Fibroblast of villous mesenchyme (primary cell): Measurements from ENCODE around the gene SLCO1B3. TPM values are rescaled to one million over a fixed set of nuclear protein-coding genes. Genes with fewer than 3 reads are reported as not detected.

ENCODE experiments used
- DNase-seq: peaks from one replicate; pipeline ENCODE4 v3.0.0-alpha.2; 2010; ENCODE audit warnings: low read depth
- H3K4me3 ChIP-seq: 2 replicates; pipeline ENCODE4 v1.5.1; 2011; ENCODE audit warnings: low read depth, mild to moderate bottlenecking, low read length
- small RNA-seq: library from RNA; depleted of rRNA; stranded (forward); fragments of <200 nt; gene quantifications from one replicate; pipeline ENCODE3, GENCODE V24; 2012
- total RNA-seq: library from RNA; depleted of rRNA; stranded (reverse); fragments of >200 nt; gene quantifications from 2 replicates; pipeline ENCODE4 v1.2.3, GENCODE V29; 2012
- TF ChIP-seq, protein P1 (sequence below): IDR thresholded peaks from 2 replicates; pipeline ENCODE4 v1.5.1; 2012; ENCODE audit warnings: low read depth, mild to moderate bottlenecking, low read length; ENCODE audit not compliant: insufficient read depth

The SLCO1B3 gene
- total RNA-seq, 1 donor, result not detected

DNA sequence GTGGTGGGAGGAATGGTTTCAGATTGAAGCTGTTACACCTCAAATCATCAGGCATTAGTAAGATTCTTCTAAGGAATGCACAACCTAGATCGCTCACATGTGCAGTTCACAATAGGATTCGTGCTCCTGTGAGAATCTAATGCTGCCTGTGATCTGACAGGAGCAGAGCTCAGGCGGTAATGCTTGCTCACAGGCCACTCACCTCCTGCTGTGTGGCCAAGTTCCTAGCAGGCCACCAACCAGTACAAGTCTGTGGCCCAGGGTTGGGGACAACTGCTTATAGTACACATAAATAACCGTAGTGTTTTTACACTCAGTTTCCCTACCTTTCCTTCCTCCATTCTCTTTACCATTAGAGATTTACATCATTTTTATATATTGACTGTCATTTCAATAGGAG lies 121.4 kb downstream of the SLCO1B3 start:
- no peak overlapping the region for H3K4me3 ChIP-seq
- TF ChIP-seq, protein P1, sequence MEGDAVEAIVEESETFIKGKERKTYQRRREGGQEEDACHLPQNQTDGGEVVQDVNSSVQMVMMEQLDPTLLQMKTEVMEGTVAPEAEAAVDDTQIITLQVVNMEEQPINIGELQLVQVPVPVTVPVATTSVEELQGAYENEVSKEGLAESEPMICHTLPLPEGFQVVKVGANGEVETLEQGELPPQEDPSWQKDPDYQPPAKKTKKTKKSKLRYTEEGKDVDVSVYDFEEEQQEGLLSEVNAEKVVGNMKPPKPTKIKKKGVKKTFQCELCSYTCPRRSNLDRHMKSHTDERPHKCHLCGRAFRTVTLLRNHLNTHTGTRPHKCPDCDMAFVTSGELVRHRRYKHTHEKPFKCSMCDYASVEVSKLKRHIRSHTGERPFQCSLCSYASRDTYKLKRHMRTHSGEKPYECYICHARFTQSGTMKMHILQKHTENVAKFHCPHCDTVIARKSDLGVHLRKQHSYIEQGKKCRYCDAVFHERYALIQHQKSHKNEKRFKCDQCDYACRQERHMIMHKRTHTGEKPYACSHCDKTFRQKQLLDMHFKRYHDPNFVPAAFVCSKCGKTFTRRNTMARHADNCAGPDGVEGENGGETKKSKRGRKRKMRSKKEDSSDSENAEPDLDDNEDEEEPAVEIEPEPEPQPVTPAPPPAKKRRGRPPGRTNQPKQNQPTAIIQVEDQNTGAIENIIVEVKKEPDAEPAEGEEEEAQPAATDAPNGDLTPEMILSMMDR, result no peak
- no peak for DNase-seq

DNA sequence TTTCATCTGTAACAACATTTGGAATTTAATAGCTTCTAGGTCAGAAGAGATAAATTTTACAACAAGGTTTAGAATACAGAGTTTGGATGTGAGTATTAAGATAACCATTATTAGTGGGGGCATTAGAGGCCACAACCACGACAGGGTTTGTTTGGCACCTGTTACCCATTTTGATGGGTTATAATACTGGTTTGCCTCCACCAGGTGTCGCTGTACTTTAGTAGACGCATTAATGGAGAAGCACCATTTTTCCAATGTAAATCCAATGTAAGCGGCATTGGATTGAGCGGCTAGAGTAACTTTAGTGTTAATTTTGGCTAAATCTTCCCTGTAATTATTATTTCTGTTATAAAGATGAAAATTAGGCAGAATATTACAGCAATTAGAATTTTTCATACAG lies 136.2 kb downstream of the SLCO1B3 start:
- TF ChIP-seq, protein P1, result peak; percentile 13
- DNase-seq, result no peak

DNA sequence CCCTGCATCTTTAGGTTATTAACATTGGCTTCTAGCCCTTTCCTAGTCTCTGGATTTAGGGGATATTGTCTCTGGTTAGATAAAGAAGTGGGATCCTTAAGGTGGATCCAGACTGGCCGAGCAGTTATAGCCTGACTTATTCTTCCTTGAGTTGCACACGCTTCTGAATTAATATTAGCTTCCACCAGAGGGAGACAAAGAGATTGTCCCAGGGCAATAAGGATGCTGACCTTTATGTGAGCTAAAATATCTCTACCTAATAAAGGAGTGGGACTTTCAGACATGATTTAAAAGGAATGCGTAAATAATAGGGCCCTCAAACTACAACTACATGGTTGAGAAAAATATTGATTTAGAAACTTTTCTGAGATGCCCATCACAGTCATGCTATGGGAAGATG lies 139.7 kb downstream of the SLCO1B3 start:
- no peak overlapping the region for H3K4me3 ChIP-seq
- DNase-seq, result peak; percentile 2
- TF ChIP-seq, protein P1, result peak; percentile 26

More for the DNA sequence above, 136.2 kb downstream of the SLCO1B3 start:
- H3K4me3 ChIP-seq, result no peak overlapping the region

DNA sequence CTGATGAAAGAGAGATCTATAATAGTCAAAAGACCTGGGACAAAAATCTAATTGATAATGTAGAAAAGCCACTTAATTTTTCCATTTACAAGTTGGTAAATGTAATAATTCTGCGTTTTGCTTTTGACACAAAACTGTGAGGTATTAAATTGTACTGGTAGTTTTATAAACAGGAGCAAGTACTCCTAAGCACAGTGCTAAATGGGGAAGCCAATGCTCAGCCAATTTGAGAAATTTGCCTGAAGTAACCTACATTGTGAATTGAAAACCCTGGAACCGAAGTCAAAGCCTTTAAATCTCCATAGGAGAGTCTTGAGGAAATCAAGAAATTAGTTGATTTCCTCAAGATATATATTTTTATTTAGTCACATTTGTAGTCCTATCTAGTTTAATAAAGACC lies 152.8 kb downstream of the SLCO1B3 start:
- TF ChIP-seq, protein P1, result no peak
- H3K4me3 ChIP-seq, result no peak overlapping the region
- no peak for DNase-seq

DNA sequence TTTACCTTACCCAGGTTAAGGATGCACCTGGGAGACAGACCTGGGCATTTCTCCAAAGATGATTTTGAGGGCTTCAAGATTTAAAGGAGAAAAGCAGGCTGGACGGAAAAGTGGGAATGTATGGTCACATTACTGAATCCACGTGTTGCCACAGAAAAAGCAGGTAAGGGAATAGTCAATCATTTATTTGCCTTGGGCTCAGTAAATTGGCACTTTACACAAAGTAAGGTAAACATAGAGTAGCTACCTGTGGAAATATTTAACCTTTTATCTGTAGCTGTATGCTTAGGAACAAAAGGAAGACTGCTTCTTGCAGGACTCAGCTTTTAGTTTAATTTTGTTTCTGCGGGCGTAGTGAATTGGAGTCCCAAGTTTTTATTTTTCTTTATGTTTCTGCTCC lies 153.3 kb downstream of the SLCO1B3 start:
- no peak overlapping the region for H3K4me3 ChIP-seq
- DNase-seq, result no peak
- TF ChIP-seq, protein P1, result no peak

Small RNA genes lying within 50 kb of the gene (small RNA-seq; reads per million reads assigned to genes)
- gene AC011604.1, result not detected

Other genes starting within 250 kb of the SLCO1B3 start
- under 0.01 and 0.32 TPM in 2 replicates for gene SLCO1C1, start 115.4 kb upstream of the SLCO1B3 start, total RNA-seq